OCI-LY7 (cell line): ENCODE data around the gene C4orf36. TPM values are rescaled to one million over a fixed set of nuclear protein-coding genes. Genes with fewer than 3 reads are reported as not detected.
A peak's percentile ranks its signal among the peaks of the same experiment; 100 is the strongest.

ENCODE experiments used
- BruUV-seq: library from RNA; stranded (reverse); fragments of 400-500 nt; replicated peaks from 2 replicates; lab custom pipeline; 2021; lab: Mats Ljungman, UMichigan
- CTCF ChIA-PET: fragments of 300-600 bp; sonication (Branson Sonifier 250); formaldehyde crosslinking; loops from one replicate; lab custom pipeline; 2022; ENCODE audit warnings: antibody characterized with exemption; ENCODE audit not compliant: unreplicated experiment; lab: Charles Lee
- POLR2A ChIA-PET: fragments of 300-600 bp; sonication (Branson Sonifier 250); formaldehyde crosslinking; loops from one replicate; lab custom pipeline; 2022; ENCODE audit warnings: antibody characterized with exemption; lab: Charles Lee
- DNase-seq: peaks from one replicate; pipeline ENCODE4 v3.0.0-alpha.2; 2015; ENCODE audit warnings: low spot score
- H2AFZ ChIP-seq: fragments of 200-600 bp; sonication (generic), shearing (Covaris generic); 2 replicates; pipeline ENCODE4 v1.6.1; 2014; ENCODE audit warnings: mild to moderate bottlenecking, antibody characterized with exemption, low read length, moderate library complexity
- H3K27ac ChIP-seq: fragments of 200-600 bp; sonication (generic); 2 replicates; pipeline ENCODE4 v1.5.1; 2014; ENCODE audit warnings: mixed run types, low read depth, mild to moderate bottlenecking, moderate library complexity, low read length, inconsistent platforms; ENCODE audit not compliant: poor library complexity, severe bottlenecking
- H3K36me3 ChIP-seq: fragments of 200-600 bp; sonication (generic); 2 replicates; pipeline ENCODE4 v1.6.1; 2014; ENCODE audit warnings: mild to moderate bottlenecking, antibody characterized with exemption, low read length, moderate library complexity, mixed read lengths; ENCODE audit not compliant: insufficient read depth
- H3K4me1 ChIP-seq: fragments of 200-600 bp; sonication (generic); 2 replicates; pipeline ENCODE4 v1.5.1; 2014; ENCODE audit warnings: mild to moderate bottlenecking, low read length; ENCODE audit not compliant: insufficient read depth, poor library complexity, severe bottlenecking
- H3K4me2 ChIP-seq: fragments of 200-600 bp; sonication (generic); 2 replicates; pipeline ENCODE4 v1.6.1; 2014; ENCODE audit warnings: mild to moderate bottlenecking, low read length
- H3K4me3 ChIP-seq: fragments of 200-600 bp; sonication (generic); 2 replicates; pipeline ENCODE4 v1.5.1; 2014; ENCODE audit warnings: mild to moderate bottlenecking, low read depth, low read length; ENCODE audit not compliant: poor library complexity, severe bottlenecking
- H3K79me2 ChIP-seq: fragments of 200-600 bp; sonication (generic); 2 replicates; pipeline ENCODE4 v1.6.1; 2016; ENCODE audit warnings: low read depth, mild to moderate bottlenecking, low read length, moderate library complexity, mixed read lengths; ENCODE audit not compliant: insufficient read depth
- H3K9me2 ChIP-seq: fragments of 200-600 bp; sonication (generic); 2 replicates; pipeline ENCODE4 v1.6.1; 2016; ENCODE audit warnings: mild to moderate bottlenecking, low read length, mixed read lengths; ENCODE audit not compliant: insufficient read depth
- H3K9me3 ChIP-seq: fragments of 200-600 bp; sonication (generic); 2 replicates; pipeline ENCODE4 v1.6.1; 2014; ENCODE audit warnings: mild to moderate bottlenecking, mixed run types, low read length, mixed read lengths
- H4K20me1 ChIP-seq: fragments of 200-600 bp; sonication (generic); 2 replicates; pipeline ENCODE4 v1.6.1; 2014; ENCODE audit warnings: mild to moderate bottlenecking, antibody characterized with exemption, low read length, moderate library complexity, mixed read lengths; ENCODE audit not compliant: insufficient read depth
- EZH2phosphoT487 ChIP-seq: fragments of 200-600 bp; sonication (generic); IDR thresholded peaks from 2 replicates; pipeline ENCODE4 v1.6.1; 2018; ENCODE audit warnings: low read depth, borderline replicate concordance, mild to moderate bottlenecking, mixed run types, antibody characterized with exemption, low read length, moderate library complexity, mixed read lengths
- intact Hi-C: fragments of 100-400 bp; cut with micrococcal nuclease; formaldehyde crosslinking; loops from one replicate; pipeline ENCODE4 v1.10.0; 2022; ENCODE audit not compliant: unreplicated experiment
- total RNA-seq, 2 experiments: library from RNA; depleted of rRNA in 1 of 2; stranded (reverse); fragments of >200 nt in 1 of 2; shearing (Covaris generic) in 1 of 2; gene quantifications; 2 replicates each; pipeline ENCODE4 v1.2.3, GENCODE V29; 2014 to 2022
- TF ChIP-seq, protein P1 (sequence below): fragments of 200-600 bp; sonication (generic); conservative IDR thresholded peaks from 2 replicates; pipeline ENCODE4 v1.5.1; 2014; ENCODE audit warnings: mild to moderate bottlenecking, antibody characterized with exemption, low read length, moderate library complexity, mixed read lengths

C4orf36 gene
- total RNA-seq, 2 experiments from 2014 or later: 1.4 TPM; not detected in 1

DNA sequence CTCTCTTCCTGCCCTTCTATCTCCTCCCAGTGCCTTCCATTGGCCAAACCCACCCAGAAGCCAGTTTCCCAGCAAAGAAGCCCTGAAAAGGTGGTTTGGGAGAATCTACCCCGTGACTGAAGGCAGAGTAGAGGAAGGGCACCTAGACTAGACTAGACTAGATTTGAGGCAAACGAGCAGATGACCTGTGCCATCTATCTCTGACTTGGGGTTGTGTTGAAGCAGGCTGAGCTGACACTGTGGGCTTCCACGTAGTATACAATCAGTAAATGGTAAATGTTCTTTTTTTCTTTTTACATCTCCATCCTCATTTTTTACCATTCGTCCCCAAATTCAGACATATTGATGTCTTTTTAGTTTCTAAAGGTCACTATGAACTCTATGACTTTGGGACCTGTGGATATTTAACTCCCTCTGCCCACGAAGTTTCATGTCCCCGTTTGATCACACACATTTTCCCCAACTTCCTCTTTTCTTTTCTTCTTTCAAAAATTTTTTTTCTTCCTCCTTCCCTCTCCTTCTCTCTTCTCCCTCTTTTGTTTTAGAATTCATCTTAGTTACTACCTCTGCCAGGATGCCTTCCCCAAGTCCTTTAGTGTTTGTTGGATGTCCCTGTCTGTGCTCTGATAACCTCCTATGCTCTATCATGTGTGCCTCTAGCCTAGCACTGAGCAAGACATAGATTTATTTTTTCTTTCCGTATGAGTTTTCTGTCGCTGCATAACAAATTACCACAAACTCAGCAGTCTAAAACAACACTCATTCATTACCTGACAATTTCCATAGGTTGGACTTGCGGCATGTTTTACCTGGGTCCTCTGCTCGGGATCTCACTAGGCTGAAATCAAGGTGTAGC is 36.4 kb upstream of the C4orf36 start:
- Histone ChIP-seq H3K27ac (peak overlapping the region; percentile 5), H3K79me2 (peaks cover 7% of the 10 kb centered on the region; the same call in 1 of the 2 replicates), H3K4me3 (peak overlapping the region; percentile 9), H4K20me1 (no peaks in the 10 kb centered on the region), H3K4me2 (peak overlapping the region; percentile 49), H3K9me3 (no peaks in the 10 kb centered on the region), H3K9me2 (no peaks in the 10 kb centered on the region), H2AFZ (peak overlapping the region; percentile 2; the same call in 1 of the 2 replicates), H3K4me1 (peaks cover 49% of the 10 kb centered on the region), H3K36me3 (peaks cover 20% of the 10 kb centered on the region)
- intact Hi-C loops: no loop called here
- no peak for DNase-seq
- BruUV-seq: no TSS peak
- ChIA-PET POLR2A (interaction anchor here (0.6 to 1.5 kb wide), 10 partner anchors 8 to 1701 kb away, joined by 3 to 7 read pairs (median 3); no protein-coding TSS in a partner anchor), CTCF (interaction anchor here (1.4 kb wide), 1 partner anchor 16 kb away, joined by 5 read pairs; no protein-coding TSS in a partner anchor)
- no peak for TF ChIP-seq EZH2phosphoT487
- TF ChIP-seq, protein P1, sequence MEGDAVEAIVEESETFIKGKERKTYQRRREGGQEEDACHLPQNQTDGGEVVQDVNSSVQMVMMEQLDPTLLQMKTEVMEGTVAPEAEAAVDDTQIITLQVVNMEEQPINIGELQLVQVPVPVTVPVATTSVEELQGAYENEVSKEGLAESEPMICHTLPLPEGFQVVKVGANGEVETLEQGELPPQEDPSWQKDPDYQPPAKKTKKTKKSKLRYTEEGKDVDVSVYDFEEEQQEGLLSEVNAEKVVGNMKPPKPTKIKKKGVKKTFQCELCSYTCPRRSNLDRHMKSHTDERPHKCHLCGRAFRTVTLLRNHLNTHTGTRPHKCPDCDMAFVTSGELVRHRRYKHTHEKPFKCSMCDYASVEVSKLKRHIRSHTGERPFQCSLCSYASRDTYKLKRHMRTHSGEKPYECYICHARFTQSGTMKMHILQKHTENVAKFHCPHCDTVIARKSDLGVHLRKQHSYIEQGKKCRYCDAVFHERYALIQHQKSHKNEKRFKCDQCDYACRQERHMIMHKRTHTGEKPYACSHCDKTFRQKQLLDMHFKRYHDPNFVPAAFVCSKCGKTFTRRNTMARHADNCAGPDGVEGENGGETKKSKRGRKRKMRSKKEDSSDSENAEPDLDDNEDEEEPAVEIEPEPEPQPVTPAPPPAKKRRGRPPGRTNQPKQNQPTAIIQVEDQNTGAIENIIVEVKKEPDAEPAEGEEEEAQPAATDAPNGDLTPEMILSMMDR: no peak

DNA sequence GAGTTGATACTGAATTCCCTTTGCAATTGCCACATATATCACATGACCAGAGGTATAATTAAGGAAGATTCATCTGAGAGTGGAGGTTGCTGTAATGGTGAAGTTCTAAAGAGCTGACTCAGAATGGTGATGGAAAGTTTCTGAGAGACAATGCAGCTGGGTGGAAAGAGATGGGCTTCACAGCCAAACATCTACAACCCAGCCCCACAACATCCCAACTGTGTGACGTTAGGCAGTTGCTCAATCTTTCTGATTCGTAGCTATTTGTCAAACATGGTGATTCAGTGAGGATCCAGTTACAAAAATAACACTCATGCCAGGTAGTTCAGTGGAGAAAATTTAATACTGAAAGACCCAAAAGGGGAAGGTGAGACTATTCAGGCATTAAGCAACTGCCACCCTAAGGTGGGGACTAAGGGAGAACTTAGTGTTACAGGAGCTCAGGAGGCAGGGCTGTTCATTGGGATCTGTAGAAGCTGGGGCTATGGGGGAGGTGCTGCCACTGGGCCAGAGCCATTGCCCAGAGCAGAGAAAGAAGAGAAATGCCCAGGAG is 35.7 kb upstream of the C4orf36 start:
- BruUV-seq: no TSS peak
- H3K4me2 ChIP-seq: peak overlapping the region; percentile 49
- peaks cover 48% of the 10 kb centered on the region for H3K4me1 ChIP-seq
- H2AFZ ChIP-seq: peak overlapping the region; percentile 2; the same call in 1 of the 2 replicates
- ChIA-PET POLR2A (interaction anchor here (0.6 to 1.5 kb wide), 5 partner anchors 9 to 172 kb away, joined by 3 to 4 read pairs (median 3); no protein-coding TSS in a partner anchor), CTCF (interaction anchor here (1.4 kb wide), 1 partner anchor 17 kb away, joined by 5 read pairs; no protein-coding TSS in a partner anchor)
- intact Hi-C loops: no loop called here
- no peaks in the 10 kb centered on the region for H4K20me1 ChIP-seq
- H3K9me3 ChIP-seq: no peaks in the 10 kb centered on the region
- no peak overlapping the region for H3K4me3 ChIP-seq
- peaks cover under 1% of the 10 kb centered on the region; the same call in 1 of the 2 replicates for H3K79me2 ChIP-seq
- H3K36me3 ChIP-seq: peaks cover 20% of the 10 kb centered on the region
- no peaks in the 10 kb centered on the region for H3K9me2 ChIP-seq
- no peak for DNase-seq
- TF ChIP-seq EZH2phosphoT487: no peak
- peak overlapping the region; percentile 5 for H3K27ac ChIP-seq

DNA sequence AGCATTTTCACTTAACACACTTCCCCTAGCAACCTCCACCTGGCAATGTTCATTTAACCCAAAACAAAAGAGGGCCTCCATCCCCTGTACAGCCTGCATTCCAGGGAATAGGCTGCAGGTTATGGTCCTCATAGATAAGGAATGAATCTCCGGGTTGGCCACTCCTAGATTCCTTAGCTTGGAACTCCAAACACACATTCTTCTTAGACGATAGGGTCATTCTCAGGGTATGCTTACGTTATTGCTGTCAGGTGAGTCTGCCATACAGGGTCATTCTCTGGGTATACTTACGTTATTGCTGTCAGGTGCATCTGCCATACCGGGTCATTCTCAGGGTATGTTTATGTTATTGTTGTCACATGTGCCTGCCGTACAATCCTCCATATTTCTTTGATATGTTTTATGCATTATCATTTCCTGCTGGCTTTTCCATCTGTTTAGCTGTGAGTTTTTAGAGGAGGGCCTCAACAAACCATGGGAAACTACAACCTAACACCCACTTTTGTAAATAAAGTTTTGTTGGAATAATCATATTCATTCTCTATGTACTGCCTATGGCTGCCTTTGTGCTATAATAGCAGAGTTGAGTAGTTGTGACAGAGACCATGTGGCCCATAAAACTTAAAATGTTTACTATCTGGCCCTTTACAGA is 34.3 kb upstream of the C4orf36 start:
- Histone ChIP-seq H3K4me1 (peaks cover 52% of the 10 kb centered on the region), H3K4me2 (no peak overlapping the region), H3K79me2 (no peaks in the 10 kb centered on the region; the same call in 1 of the 2 replicates), H3K9me3 (no peaks in the 10 kb centered on the region), H3K4me3 (no peak overlapping the region), H3K27ac (no peak overlapping the region), H2AFZ (no peak overlapping the region), H3K36me3 (peaks cover 20% of the 10 kb centered on the region), H3K9me2 (no peaks in the 10 kb centered on the region), H4K20me1 (no peaks in the 10 kb centered on the region)
- TF ChIP-seq EZH2phosphoT487: no peak
- TF ChIP-seq, protein P1: no peak
- DNase-seq: no peak
- ChIA-PET CTCF (interaction anchor here (0.6 kb wide), 1 partner anchor 34 kb away, joined by 3 read pairs; no protein-coding TSS in a partner anchor), POLR2A (interaction anchor here (0.6 to 1.1 kb wide), 3 partner anchors 78 to 293 kb away, joined by 3 to 6 read pairs (median 3); no protein-coding TSS in a partner anchor)
- intact Hi-C loops: no loop called here
- BruUV-seq: no TSS peak
